ENCODE results near the gene CDADC1. TPM values are rescaled to one million over a fixed set of nuclear protein-coding genes. Genes with fewer than 3 reads are reported as not detected.
"Not testable (repeated sequence)": the region's sequence is repeated elsewhere in the genome, so short reads cannot be mapped to it uniquely, and the experiment has no call there.

Gene CDADC1
- total and polyA plus RNA-seq, 2 donors, result 4.9 to 8.0 TPM

- Histone ChIP-seq H3K27ac (ENCODE audit: low read depth in 1 of 2, low read length in 1 of 2) (no peak overlapping the region), H3K4me3 (ENCODE audit: low read length in 2 of 2) (no peak overlapping the region), H3K9me3 (ENCODE audit: control insufficient read depth in 2 of 2, insufficient read depth in 1 of 2, low read length in 1 of 2) (no peaks in the 10 kb centered on the region), H3K36me3 (ENCODE audit: control insufficient read depth in 2 of 2, insufficient read depth in 2 of 2, low read length in 1 of 2) (peaks cover 4 to 11% of the 10 kb centered on the region in 2 donors), H3K4me1 (ENCODE audit: control insufficient read depth in 2 of 2, insufficient read depth in 2 of 2, low read length in 2 of 2) (no peaks in the 10 kb centered on the region), H3K27me3 (ENCODE audit: control insufficient read depth in 2 of 2, insufficient read depth in 1 of 2, low read length in 1 of 2) (no peaks in the 10 kb centered on the region)
- no peak for DNase-seq (ENCODE audit: low read depth in 6 of 9, low spot score in 9 of 9)
- WGBS, result 59% methylated on average over 2 of the region's 2 CpGs
Observed at GRCh38 chr13:49272296-49272695, 24.6 kb downstream of the CDADC1 start.

DNA sequence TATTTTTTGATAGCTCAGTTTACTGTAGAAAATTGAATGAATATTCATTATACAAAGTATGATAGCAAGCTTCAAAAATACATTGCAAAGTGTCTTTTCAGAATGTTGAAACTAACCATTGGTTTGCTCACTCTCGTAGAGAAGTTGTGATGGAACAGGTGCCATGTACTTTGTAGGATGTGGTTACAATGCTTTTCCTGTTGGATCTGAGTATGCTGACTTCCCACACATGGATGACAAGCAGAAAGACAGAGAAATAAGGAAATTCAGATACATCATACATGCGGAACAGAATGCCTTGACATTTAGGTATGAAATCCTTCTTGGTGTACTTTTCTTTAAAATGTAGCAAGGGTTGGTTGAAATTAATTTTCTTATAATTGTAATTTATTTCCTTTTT is 30.5 kb downstream of the CDADC1 start:
- H3K36me3 ChIP-seq (ENCODE audit: control insufficient read depth in 2 of 2, insufficient read depth in 2 of 2, low read length in 1 of 2), result peaks cover 0 to 2% of the 10 kb centered on the region in 2 donors
- no peaks in the 10 kb centered on the region for H3K27me3 ChIP-seq (ENCODE audit: control insufficient read depth in 2 of 2, insufficient read depth in 1 of 2, low read length in 1 of 2)
- no peaks in the 10 kb centered on the region for H3K4me1 ChIP-seq (ENCODE audit: control insufficient read depth in 2 of 2, insufficient read depth in 2 of 2, low read length in 2 of 2)
- no peak overlapping the region for H3K27ac ChIP-seq (ENCODE audit: low read depth in 1 of 2, low read length in 1 of 2)
- no peak for DNase-seq (ENCODE audit: low read depth in 6 of 9, low spot score in 9 of 9)
- H3K9me3 ChIP-seq (ENCODE audit: control insufficient read depth in 2 of 2, insufficient read depth in 1 of 2, low read length in 1 of 2), result no peaks in the 10 kb centered on the region
- 78% methylated on average over 2 of the region's 2 CpGs for WGBS
- no peak overlapping the region for H3K4me3 ChIP-seq (ENCODE audit: low read length in 2 of 2)

GRCh38 chr13:49279112-49279511 is 31.4 kb downstream of the CDADC1 start:
- no peak overlapping the region for H3K4me3 ChIP-seq (ENCODE audit: low read length in 2 of 2)
- no peaks in the 10 kb centered on the region for H3K9me3 ChIP-seq (ENCODE audit: control insufficient read depth in 2 of 2, insufficient read depth in 1 of 2, low read length in 1 of 2)
- no peak overlapping the region for H3K27ac ChIP-seq (ENCODE audit: low read depth in 1 of 2, low read length in 1 of 2)
- 95% methylated on average over 5 of the region's 5 CpGs for WGBS
- no peaks in the 10 kb centered on the region for H3K4me1 ChIP-seq (ENCODE audit: control insufficient read depth in 2 of 2, insufficient read depth in 2 of 2, low read length in 2 of 2)
- peaks cover 0 to 2% of the 10 kb centered on the region in 2 donors for H3K36me3 ChIP-seq (ENCODE audit: control insufficient read depth in 2 of 2, insufficient read depth in 2 of 2, low read length in 1 of 2)
- H3K27me3 ChIP-seq (ENCODE audit: control insufficient read depth in 2 of 2, insufficient read depth in 1 of 2, low read length in 1 of 2), result no peaks in the 10 kb centered on the region
- no peak for DNase-seq (ENCODE audit: low read depth in 6 of 9, low spot score in 9 of 9)

DNA sequence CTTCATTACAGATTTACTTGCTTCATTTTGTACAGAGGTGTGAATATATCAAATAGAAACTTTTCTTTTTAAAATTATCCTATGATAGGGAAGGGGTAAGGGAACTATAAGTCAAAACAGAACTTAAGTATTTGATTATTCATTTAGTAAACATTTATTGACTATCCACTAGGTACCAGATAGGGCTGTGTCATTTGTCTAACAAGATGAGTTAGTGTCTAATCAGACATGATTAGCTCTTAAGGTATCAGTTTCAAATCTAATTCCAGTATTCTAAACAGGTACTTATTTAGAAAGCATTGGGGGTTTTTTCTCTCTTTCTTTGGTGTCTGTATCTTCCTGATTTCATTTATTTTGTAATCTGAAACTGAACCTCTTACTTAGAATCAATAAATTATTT is 32.2 kb downstream of the CDADC1 start:
- Histone ChIP-seq H3K9me3 (ENCODE audit: control insufficient read depth in 2 of 2, insufficient read depth in 1 of 2, low read length in 1 of 2) (no peaks in the 10 kb centered on the region), H3K27me3 (ENCODE audit: control insufficient read depth in 2 of 2, insufficient read depth in 1 of 2, low read length in 1 of 2) (no peaks in the 10 kb centered on the region), H3K27ac (ENCODE audit: low read depth in 1 of 2, low read length in 1 of 2) (no peak overlapping the region), H3K36me3 (ENCODE audit: control insufficient read depth in 2 of 2, insufficient read depth in 2 of 2, low read length in 1 of 2) (peaks cover 0 to 2% of the 10 kb centered on the region in 2 donors), H3K4me3 (ENCODE audit: low read length in 2 of 2) (no peak overlapping the region), H3K4me1 (ENCODE audit: control insufficient read depth in 2 of 2, insufficient read depth in 2 of 2, low read length in 2 of 2) (no peaks in the 10 kb centered on the region)
- no peak for DNase-seq (ENCODE audit: low read depth in 6 of 9, low spot score in 9 of 9)

DNA sequence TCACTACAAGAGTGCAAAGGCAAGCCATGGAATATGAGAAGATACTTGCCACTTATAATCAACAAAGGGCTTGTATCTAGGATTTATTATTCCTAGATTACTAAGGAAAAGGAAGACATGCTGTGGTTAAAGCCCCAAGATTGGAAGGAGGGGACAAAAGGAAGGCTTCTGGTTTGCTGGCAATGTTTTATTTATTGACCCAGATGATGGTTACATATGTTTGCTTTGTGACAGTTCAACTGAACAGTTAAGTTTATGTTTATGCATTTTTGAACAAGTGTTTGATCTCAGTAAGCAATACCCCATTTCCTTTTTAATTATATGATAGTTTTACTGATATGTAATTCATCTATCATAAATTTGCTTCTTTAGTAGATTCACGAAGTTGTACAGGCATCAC is 40.3 kb downstream of the CDADC1 start:
- Histone ChIP-seq H3K27me3 (ENCODE audit: control insufficient read depth in 2 of 2, insufficient read depth in 1 of 2, low read length in 1 of 2) (no peaks in the 10 kb centered on the region), H3K27ac (ENCODE audit: low read depth in 1 of 2, low read length in 1 of 2) (no peak overlapping the region), H3K4me3 (ENCODE audit: low read length in 2 of 2) (no peak overlapping the region), H3K9me3 (ENCODE audit: control insufficient read depth in 2 of 2, insufficient read depth in 1 of 2, low read length in 1 of 2) (no peaks in the 10 kb centered on the region), H3K36me3 (ENCODE audit: control insufficient read depth in 2 of 2, insufficient read depth in 2 of 2, low read length in 1 of 2) (peaks cover 0 to 4% of the 10 kb centered on the region in 2 donors), H3K4me1 (ENCODE audit: control insufficient read depth in 2 of 2, insufficient read depth in 2 of 2, low read length in 2 of 2) (no peaks in the 10 kb centered on the region)
- DNase-seq (ENCODE audit: low read depth in 6 of 9, low spot score in 9 of 9), result no peak
- 97% methylated on average over 1 of the region's 1 CpG for WGBS

- no peak overlapping the region for H3K4me3 ChIP-seq (ENCODE audit: low read length in 2 of 2)
- peaks cover 2 to 5% of the 10 kb centered on the region in 2 donors for H3K36me3 ChIP-seq (ENCODE audit: control insufficient read depth in 2 of 2, insufficient read depth in 2 of 2, low read length in 1 of 2)
- H3K9me3 ChIP-seq (ENCODE audit: control insufficient read depth in 2 of 2, insufficient read depth in 1 of 2, low read length in 1 of 2), result no peaks in the 10 kb centered on the region
- H3K27ac ChIP-seq (ENCODE audit: low read depth in 1 of 2, low read length in 1 of 2), result no peak overlapping the region
- DNase-seq (ENCODE audit: low read depth in 6 of 9, low spot score in 9 of 9), result no peak
- H3K4me1 ChIP-seq (ENCODE audit: control insufficient read depth in 2 of 2, insufficient read depth in 2 of 2, low read length in 2 of 2), result no peaks in the 10 kb centered on the region
- no peaks in the 10 kb centered on the region for H3K27me3 ChIP-seq (ENCODE audit: control insufficient read depth in 2 of 2, insufficient read depth in 1 of 2, low read length in 1 of 2)
Observed at GRCh38 chr13:49288458-49288857, 40.7 kb downstream of the CDADC1 start.

DNA sequence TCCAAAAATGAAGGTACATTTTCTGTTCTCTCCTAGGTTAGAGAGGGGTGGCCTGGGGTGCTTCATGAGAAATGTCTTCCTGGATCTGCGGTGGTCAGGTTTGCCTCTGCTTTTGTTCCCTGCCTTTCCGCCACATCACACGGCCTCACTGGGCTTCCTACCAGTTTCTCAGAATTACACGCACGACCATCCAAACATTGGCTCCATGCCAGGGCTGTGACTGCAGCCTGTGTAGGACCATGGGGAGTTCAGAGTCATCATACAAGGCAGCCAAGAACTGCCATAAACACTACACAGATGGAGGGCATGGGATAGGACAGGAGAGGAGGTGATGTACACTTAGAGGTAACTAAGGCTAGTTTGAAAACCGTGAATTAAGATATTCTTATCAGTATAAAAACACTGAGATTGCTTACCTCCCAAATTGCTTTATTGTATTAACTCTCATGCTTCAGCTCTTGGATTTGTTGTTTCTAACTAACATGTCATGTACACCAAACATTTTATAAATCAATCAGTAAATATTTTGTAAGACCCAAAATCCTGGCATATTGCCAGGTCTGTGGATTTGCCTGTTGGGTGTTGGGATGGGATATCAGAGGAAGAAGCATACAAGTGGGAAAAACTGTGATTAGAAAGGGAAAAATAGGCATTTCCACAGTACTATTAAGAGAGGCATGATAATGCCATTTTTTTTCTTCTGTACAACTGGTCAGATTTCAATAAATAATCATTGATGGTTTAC is 45.2 kb downstream of the CDADC1 start:
- Histone ChIP-seq H3K27ac (ENCODE audit: low read depth in 1 of 2, low read length in 1 of 2) (no peak overlapping the region), H3K27me3 (ENCODE audit: control insufficient read depth in 2 of 2, insufficient read depth in 1 of 2, low read length in 1 of 2) (no peaks in the 10 kb centered on the region), H3K4me3 (ENCODE audit: low read length in 2 of 2) (no peak overlapping the region), H3K9me3 (ENCODE audit: control insufficient read depth in 2 of 2, insufficient read depth in 1 of 2, low read length in 1 of 2) (no peaks in the 10 kb centered on the region), H3K4me1 (ENCODE audit: control insufficient read depth in 2 of 2, insufficient read depth in 2 of 2, low read length in 2 of 2) (peaks cover 0 to under 1% of the 10 kb centered on the region in 2 donors), H3K36me3 (ENCODE audit: control insufficient read depth in 2 of 2, insufficient read depth in 2 of 2, low read length in 1 of 2) (peaks cover 2 to 5% of the 10 kb centered on the region in 2 donors)
- 36% methylated on average over 6 of the region's 6 CpGs for WGBS
- peak in 1 of 9 donors; percentile 22 for DNase-seq (ENCODE audit: low read depth in 6 of 9, low spot score in 9 of 9)

DNA sequence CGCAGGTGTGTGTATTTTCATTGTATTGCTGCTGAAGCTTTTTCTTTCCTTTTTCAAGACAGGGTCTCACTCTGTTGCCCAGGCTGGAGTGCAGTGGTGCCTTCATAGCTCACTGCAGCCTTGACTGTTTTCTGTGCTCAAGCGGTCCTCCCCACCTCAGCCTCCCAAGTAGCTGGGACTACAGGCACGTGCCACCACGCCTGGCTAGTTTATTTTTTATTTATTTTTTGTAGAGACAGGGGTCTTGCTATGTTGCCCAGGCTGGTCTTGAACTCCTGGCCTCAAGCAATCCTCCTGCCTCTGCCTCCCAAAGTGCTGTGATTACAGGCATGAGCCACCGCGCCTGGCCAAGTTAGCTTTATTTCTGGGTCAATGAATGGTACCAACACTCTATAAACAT is 47.0 kb downstream of the CDADC1 start:
- 97% methylated on average over 6 of the region's 6 CpGs for WGBS
- not testable (repeated sequence) for H3K27me3 ChIP-seq (ENCODE audit: control insufficient read depth in 2 of 2, insufficient read depth in 1 of 2, low read length in 1 of 2); H3K36me3 ChIP-seq (ENCODE audit: control insufficient read depth in 2 of 2, insufficient read depth in 2 of 2, low read length in 1 of 2); H3K9me3 ChIP-seq (ENCODE audit: control insufficient read depth in 2 of 2, insufficient read depth in 1 of 2, low read length in 1 of 2); DNase-seq (ENCODE audit: low read depth in 6 of 9, low spot score in 9 of 9); H3K4me1 ChIP-seq (ENCODE audit: control insufficient read depth in 2 of 2, insufficient read depth in 2 of 2, low read length in 2 of 2); H3K27ac ChIP-seq (ENCODE audit: low read depth in 1 of 2, low read length in 1 of 2); H3K4me3 ChIP-seq (ENCODE audit: low read length in 2 of 2)

DNA sequence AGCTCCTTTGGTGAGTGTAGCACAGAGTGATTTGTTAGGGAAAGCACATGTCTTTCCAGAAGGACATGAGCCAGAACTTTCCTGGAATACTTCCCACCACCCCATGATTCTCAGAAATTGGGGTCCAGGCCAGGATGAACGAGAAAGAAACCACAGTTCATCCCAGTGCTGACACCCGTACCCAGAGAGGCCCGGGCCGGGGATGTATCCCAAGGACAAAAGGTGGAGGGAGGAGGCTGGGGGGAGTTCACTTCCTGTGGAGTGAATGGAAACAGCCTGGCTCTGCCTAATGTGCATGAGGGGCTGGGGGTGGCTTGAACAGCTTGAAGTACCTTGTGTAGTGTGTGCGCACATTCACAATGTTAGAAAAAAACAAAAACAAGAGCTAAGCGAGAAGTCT is 47.5 kb downstream of the CDADC1 start:
- H3K27ac ChIP-seq (ENCODE audit: low read depth in 1 of 2, low read length in 1 of 2), result no peak overlapping the region
- no peaks in the 10 kb centered on the region for H3K9me3 ChIP-seq (ENCODE audit: control insufficient read depth in 2 of 2, insufficient read depth in 1 of 2, low read length in 1 of 2)
- DNase-seq (ENCODE audit: low read depth in 6 of 9, low spot score in 9 of 9), result no peak
- H3K4me3 ChIP-seq (ENCODE audit: low read length in 2 of 2), result no peak overlapping the region
- H3K4me1 ChIP-seq (ENCODE audit: control insufficient read depth in 2 of 2, insufficient read depth in 2 of 2, low read length in 2 of 2), result peaks cover 0 to 2% of the 10 kb centered on the region in 2 donors
- WGBS, result 86% methylated on average over 6 of the region's 6 CpGs
- peaks cover 2 to 5% of the 10 kb centered on the region in 2 donors for H3K36me3 ChIP-seq (ENCODE audit: control insufficient read depth in 2 of 2, insufficient read depth in 2 of 2, low read length in 1 of 2)
- no peaks in the 10 kb centered on the region for H3K27me3 ChIP-seq (ENCODE audit: control insufficient read depth in 2 of 2, insufficient read depth in 1 of 2, low read length in 1 of 2)
